ENCODE measurements around the gene IL34.
A peak's percentile ranks its signal among the peaks of the same experiment; 100 is the strongest.

The IL34 gene

DNA sequence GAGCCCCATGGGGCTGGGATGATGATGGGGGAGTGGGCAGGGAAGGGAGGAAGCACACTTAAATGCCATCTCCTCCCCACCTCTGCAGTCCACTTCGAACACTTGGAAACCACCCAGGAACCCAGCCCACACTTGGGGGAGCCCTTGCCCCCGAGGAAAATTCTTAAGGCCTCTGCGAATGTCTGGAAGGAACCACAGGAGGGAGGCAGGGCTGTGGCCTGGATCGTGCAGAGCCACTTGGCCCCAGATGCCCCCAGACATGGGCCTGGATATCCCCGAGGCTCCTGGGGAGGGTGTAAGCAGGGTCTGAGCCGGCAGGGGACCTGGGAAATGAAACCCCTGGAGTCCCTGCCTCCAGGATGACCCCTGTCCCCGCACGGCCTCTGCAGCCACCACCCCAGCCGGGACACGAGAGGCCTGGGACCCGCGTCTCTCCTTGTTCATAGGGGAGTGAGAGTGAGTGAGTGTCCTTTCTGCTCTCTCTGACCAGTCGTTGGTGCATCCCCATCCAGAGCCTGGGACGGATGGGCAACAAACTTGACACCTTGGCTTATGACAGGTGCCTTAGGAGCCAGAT is 51.3 kb downstream of the IL34 start:
- peak overlapping the region; percentile 62 for H3K27ac ChIP-seq
- TF ChIP-seq ZFX (IDR thresholded peaks at IDR 0.05) = no peak
- TF ChIP-seq, protein P1, sequence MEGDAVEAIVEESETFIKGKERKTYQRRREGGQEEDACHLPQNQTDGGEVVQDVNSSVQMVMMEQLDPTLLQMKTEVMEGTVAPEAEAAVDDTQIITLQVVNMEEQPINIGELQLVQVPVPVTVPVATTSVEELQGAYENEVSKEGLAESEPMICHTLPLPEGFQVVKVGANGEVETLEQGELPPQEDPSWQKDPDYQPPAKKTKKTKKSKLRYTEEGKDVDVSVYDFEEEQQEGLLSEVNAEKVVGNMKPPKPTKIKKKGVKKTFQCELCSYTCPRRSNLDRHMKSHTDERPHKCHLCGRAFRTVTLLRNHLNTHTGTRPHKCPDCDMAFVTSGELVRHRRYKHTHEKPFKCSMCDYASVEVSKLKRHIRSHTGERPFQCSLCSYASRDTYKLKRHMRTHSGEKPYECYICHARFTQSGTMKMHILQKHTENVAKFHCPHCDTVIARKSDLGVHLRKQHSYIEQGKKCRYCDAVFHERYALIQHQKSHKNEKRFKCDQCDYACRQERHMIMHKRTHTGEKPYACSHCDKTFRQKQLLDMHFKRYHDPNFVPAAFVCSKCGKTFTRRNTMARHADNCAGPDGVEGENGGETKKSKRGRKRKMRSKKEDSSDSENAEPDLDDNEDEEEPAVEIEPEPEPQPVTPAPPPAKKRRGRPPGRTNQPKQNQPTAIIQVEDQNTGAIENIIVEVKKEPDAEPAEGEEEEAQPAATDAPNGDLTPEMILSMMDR (conservative IDR thresholded peaks at IDR 0.05) = no peak

DNA sequence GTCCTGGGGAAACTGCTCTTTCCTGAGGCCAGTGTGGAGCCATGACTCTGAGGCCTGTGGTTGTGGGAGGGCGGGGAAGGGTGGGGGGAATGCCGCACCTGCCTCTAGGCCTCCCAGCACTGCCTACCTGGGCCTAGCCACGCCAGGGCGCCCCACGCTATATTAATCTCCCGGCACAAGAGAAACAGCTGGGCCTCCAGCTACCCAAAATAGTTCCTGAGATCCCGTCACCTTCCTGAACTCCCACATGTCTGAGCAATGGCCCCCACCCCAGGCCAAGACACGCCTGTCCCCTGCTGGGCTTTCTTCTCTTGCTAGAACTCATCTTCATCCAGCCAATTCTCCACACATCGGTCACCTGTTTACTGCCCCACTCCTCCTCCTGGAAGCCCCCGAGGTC is 52.5 kb downstream of the IL34 start:
- H3K27ac ChIP-seq = no peak overlapping the region
- TF ChIP-seq, protein P1 (conservative IDR thresholded peaks at IDR 0.05) = no peak
- no peak for TF ChIP-seq ZFX (IDR thresholded peaks at IDR 0.05)

DNA sequence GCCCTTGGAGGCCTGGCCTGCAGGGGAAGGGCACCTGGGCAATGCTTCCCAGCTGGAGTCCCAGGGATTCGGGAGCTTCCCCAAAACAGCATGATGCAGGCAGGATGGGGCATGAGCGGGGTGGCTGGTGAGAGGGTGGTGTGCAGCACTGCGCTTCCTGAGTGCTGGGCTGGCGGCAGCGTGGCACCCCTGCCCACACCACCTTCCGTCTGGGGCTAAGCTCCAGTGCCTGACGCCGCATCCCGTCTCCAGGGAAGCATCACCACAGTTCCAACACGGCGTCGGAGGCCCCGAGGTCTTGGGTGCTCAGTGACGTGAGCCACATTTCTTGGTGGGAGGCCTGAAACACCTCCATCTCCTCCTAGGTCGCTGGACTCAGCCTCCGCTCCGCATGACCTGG is 53.3 kb downstream of the IL34 start:
- TF ChIP-seq ZFX (IDR thresholded peaks at IDR 0.05) = no peak
- TF ChIP-seq, protein P1 (conservative IDR thresholded peaks at IDR 0.05) = no peak
- no peak overlapping the region for H3K27ac ChIP-seq

DNA sequence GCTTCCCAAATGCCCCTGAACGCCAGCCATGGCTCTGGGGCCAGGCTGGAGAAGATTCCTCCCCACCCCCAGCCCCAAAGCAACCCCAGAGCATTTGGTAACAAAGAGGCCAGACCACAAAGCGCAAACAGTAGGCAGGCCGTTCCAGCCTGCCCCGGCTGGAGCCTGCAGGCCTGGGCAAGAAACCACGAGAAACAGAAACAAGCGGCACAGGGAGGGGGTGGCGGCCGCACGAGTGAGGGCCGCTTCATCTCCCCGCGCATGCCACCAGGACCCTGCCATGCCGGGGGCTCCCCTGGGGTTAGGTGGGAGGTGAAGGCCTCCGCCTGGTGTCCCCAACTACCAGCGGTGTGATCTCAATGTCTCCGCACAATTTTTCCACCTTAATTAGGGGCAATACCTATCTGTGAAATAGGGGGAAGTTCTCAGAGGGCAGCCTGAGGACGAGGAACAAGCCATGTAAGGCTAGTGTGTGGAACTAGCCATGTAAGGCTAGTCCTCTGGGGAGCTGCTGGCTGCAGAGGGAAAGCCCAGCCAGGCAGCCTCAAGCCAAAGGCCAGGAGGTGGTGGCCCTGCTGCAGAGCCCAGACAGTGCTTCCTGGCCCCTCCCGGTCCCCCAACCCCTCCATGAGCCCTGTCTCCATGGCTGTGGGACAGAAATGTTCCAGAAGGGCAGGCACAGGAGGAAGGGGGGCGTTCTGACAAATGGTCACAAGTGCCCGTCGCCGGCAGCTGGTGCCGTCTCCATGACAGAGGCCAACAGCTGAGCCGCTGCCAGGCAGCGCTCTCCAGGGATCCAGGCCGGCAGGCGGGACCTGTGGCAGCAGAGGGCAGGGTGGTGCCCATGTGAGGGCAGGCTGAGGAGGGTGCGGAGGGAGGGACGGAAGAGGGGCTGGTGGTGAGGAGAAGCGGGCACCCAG is 54.0 kb downstream of the IL34 start:
- H3K27ac ChIP-seq = no peak overlapping the region
- no peak for TF ChIP-seq ZFX (IDR thresholded peaks at IDR 0.05)
- TF ChIP-seq, protein P1 (conservative IDR thresholded peaks at IDR 0.05) = no peak

DNA sequence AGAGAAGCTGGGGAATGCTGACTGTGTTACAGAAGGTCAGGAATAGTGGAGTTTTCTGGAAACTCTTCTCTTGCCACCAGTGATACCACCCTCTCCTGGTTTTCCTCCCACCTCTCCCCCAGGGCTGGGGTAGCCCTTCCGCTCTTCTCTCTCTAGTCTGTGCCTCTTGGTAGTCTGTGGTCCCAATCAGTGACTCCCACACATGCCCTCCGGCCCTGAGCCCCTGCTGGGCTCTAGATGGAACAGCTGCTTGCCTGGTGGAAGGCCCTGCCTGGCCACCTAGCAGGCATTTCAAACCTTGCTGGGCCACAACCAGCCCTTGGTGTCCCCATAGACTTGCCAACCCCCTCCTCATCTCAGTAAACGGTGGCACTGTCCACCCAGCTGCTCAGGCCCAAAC is 54.7 kb downstream of the IL34 start:
- no peak overlapping the region; the same call in 1 of the 2 replicates for H3K27ac ChIP-seq
- TF ChIP-seq ZFX (IDR thresholded peaks at IDR 0.05) = no peak
- TF ChIP-seq, protein P1 (conservative IDR thresholded peaks at IDR 0.05) = no peak

DNA sequence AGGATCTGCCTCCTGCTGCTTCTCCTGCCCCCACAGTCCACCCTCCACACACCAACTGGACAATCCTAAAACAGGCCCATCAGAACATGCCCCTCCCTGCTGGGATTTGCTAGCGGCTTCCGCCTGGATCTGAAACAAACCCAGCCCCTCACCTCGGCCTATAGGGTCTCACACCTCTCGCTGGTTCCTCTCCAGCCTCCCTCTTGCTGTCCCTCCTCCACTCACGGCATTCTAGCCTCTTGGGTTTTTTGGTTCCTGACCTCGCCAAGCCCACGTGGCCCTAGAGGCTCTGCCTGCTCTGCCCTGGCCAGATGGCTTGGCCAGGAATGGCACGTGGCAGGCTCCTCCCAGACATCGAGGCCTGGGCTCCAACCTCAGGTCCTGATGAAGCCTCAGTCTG is 55.2 kb downstream of the IL34 start:
- no peak overlapping the region; the same call in 1 of the 2 replicates for H3K27ac ChIP-seq
- TF ChIP-seq, protein P1 (conservative IDR thresholded peaks at IDR 0.05) = no peak
- TF ChIP-seq ZFX (IDR thresholded peaks at IDR 0.05) = no peak

DNA sequence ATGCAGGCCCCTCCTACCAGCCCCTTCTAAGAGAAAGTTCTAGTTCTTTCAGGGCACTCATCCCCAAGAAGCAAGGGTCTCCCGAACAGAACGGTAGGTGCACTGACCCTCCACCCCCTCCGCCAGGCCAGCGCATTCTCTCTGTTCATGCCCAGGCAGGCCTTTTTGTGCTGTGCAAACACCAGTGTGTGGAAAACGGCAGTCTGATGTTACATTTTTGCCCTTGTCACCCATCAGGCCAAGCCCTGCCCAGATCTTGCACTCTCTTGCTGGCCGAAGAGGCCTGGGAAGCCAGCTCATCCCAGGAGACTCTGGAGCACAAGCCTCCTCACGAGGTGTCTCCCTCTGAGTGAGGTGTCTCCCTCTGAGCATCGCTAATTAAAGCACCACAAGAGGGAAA is 55.6 kb downstream of the IL34 start:
- no peak overlapping the region; the same call in 1 of the 2 replicates for H3K27ac ChIP-seq
- no peak for TF ChIP-seq ZFX (IDR thresholded peaks at IDR 0.05)
- TF ChIP-seq, protein P1 (conservative IDR thresholded peaks at IDR 0.05) = no peak
